Measurements from ENCODE around the gene ARL5A. TPM values are rescaled to one million over a fixed set of nuclear protein-coding genes. Genes with fewer than 3 reads are reported as not detected.

The ARL5A gene
- total RNA-seq, 1 donor from 2014 or later, result 129 TPM

GRCh38 chr2:151771599-151772358 lies 56.4 kb downstream of the ARL5A start:
- Histone ChIP-seq H3K79me2 (ENCODE audit: low read depth) (no peaks in the 10 kb centered on the region), H3K4me2 (no peak overlapping the region), H4K20me1 (ENCODE audit: low read depth) (no peaks in the 10 kb centered on the region), H3F3A (ENCODE audit: low read depth) (no peaks in the 10 kb centered on the region), H3K4me1 (peaks cover under 1% of the 10 kb centered on the region), H3K4me3 (no peak overlapping the region), H3K9ac (no peak overlapping the region), H2AFZ (replicated peaks) (no peak overlapping the region), H3K27me3 (no peaks in the 10 kb centered on the region), H3K36me3 (no peaks in the 10 kb centered on the region), H3K9me3 (ENCODE audit: low read depth) (no peaks in the 10 kb centered on the region), H3K27ac (no peak overlapping the region)
- peaks cover 2% of the 10 kb centered on the region for H3K9me3 Mint-ChIP-seq
- DNase-seq (ENCODE audit: low spot score), result no peak
- H3K27me3 Mint-ChIP-seq (ENCODE audit: insufficient read depth, low read depth), result no peaks in the 10 kb centered on the region
- H3K27ac Mint-ChIP-seq, result no peak overlapping the region
- H3K4me3 Mint-ChIP-seq, result no peak overlapping the region
- TF ChIP-seq EZH2phosphoT487 (IDR thresholded peaks at IDR 0.05) (no peak), EZH2 (IDR thresholded peaks at IDR 0.05) (no peak)
- TF ChIP-seq, protein P1, sequence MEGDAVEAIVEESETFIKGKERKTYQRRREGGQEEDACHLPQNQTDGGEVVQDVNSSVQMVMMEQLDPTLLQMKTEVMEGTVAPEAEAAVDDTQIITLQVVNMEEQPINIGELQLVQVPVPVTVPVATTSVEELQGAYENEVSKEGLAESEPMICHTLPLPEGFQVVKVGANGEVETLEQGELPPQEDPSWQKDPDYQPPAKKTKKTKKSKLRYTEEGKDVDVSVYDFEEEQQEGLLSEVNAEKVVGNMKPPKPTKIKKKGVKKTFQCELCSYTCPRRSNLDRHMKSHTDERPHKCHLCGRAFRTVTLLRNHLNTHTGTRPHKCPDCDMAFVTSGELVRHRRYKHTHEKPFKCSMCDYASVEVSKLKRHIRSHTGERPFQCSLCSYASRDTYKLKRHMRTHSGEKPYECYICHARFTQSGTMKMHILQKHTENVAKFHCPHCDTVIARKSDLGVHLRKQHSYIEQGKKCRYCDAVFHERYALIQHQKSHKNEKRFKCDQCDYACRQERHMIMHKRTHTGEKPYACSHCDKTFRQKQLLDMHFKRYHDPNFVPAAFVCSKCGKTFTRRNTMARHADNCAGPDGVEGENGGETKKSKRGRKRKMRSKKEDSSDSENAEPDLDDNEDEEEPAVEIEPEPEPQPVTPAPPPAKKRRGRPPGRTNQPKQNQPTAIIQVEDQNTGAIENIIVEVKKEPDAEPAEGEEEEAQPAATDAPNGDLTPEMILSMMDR (IDR thresholded peaks at IDR 0.05), result no peak
- peaks cover 12% of the 10 kb centered on the region for H3K4me1 Mint-ChIP-seq
- peaks cover 16% of the 10 kb centered on the region for H3K36me3 Mint-ChIP-seq

GRCh38 chr2:151770995-151771394 lies 57.2 kb downstream of the ARL5A start:
- Histone ChIP-seq H4K20me1 (ENCODE audit: low read depth) (no peaks in the 10 kb centered on the region), H3K4me3 (no peak overlapping the region), H3K79me2 (ENCODE audit: low read depth) (no peaks in the 10 kb centered on the region), H3F3A (ENCODE audit: low read depth) (no peaks in the 10 kb centered on the region), H3K4me2 (no peak overlapping the region), H3K36me3 (no peaks in the 10 kb centered on the region), H3K9me3 (ENCODE audit: low read depth) (no peaks in the 10 kb centered on the region), H2AFZ (replicated peaks) (no peak overlapping the region), H3K27me3 (no peaks in the 10 kb centered on the region), H3K9ac (no peak overlapping the region), H3K27ac (no peak overlapping the region), H3K4me1 (peaks cover 8% of the 10 kb centered on the region)
- DNase-seq (ENCODE audit: low spot score), result no peak
- Mint-ChIP-seq H3K27ac (no peak overlapping the region), H3K36me3 (peaks cover 10% of the 10 kb centered on the region), H3K9me3 (peaks cover 2% of the 10 kb centered on the region), H3K4me1 (peaks cover 17% of the 10 kb centered on the region), H3K27me3 (ENCODE audit: insufficient read depth, low read depth) (no peaks in the 10 kb centered on the region), H3K4me3 (no peak overlapping the region)
- TF ChIP-seq EZH2 (IDR thresholded peaks at IDR 0.05) (no peak), EZH2phosphoT487 (IDR thresholded peaks at IDR 0.05) (no peak)
- TF ChIP-seq, protein P1 (IDR thresholded peaks at IDR 0.05), result no peak

DNA sequence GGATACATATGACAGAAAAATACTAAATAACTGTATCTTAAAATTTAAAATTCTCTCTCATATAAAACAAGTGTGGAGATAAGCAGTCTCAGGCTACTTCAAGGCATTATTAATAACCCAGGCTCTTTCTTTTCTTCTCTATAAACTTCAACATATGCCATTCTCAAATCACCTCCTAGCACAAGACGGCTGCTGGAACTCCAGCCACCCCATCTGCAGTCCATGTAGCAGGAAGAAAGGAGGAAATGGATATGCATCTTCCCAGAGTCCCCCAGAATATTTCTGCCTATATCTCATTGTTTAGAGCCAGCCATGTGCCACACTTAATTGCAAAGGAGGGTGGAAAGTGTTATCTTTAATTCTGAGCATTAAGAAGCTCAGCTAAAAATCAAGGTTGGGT lies 58.6 kb downstream of the ARL5A start:
- Histone ChIP-seq H3K79me2 (ENCODE audit: low read depth) (no peaks in the 10 kb centered on the region), H3K4me1 (peaks cover 15% of the 10 kb centered on the region), H2AFZ (replicated peaks) (no peak overlapping the region), H3K9me3 (ENCODE audit: low read depth) (no peaks in the 10 kb centered on the region), H3K36me3 (no peaks in the 10 kb centered on the region), H3K4me2 (no peak overlapping the region), H4K20me1 (ENCODE audit: low read depth) (no peaks in the 10 kb centered on the region), H3F3A (ENCODE audit: low read depth) (no peaks in the 10 kb centered on the region), H3K9ac (no peak overlapping the region), H3K4me3 (no peak overlapping the region), H3K27ac (no peak overlapping the region), H3K27me3 (no peaks in the 10 kb centered on the region)
- no peak for TF ChIP-seq EZH2phosphoT487 (IDR thresholded peaks at IDR 0.05)
- TF ChIP-seq, protein P1 (IDR thresholded peaks at IDR 0.05), result no peak
- no peak for TF ChIP-seq EZH2 (IDR thresholded peaks at IDR 0.05)
- no peak for DNase-seq (ENCODE audit: low spot score)
- H3K4me3 Mint-ChIP-seq, result no peak overlapping the region
- H3K36me3 Mint-ChIP-seq, result peaks cover 5% of the 10 kb centered on the region
- peaks cover 25% of the 10 kb centered on the region for H3K4me1 Mint-ChIP-seq
- peaks cover 2% of the 10 kb centered on the region for H3K9me3 Mint-ChIP-seq
- no peak overlapping the region for H3K27ac Mint-ChIP-seq
- H3K27me3 Mint-ChIP-seq (ENCODE audit: insufficient read depth, low read depth), result no peaks in the 10 kb centered on the region

All from neural progenitor cell (in vitro differentiated cells).